Heart right ventricle (tissue), 16 donors: Measurements from ENCODE around the gene IQSEC1. TPM values are rescaled to one million over a fixed set of nuclear protein-coding genes. Genes with fewer than 3 reads are reported as not detected.
A peak's percentile ranks its signal among the peaks of the same experiment; 100 is the strongest.

ENCODE experiments used
- ATAC-seq, 8 donors: fragments of 200-7000 bp; cut with Tn5 transposase; one replicate each; pipeline ENCODE4 v1.9.1; 2020; ENCODE audit warnings: mild to moderate bottlenecking in 8 of 8, moderate library complexity in 8 of 8, moderate number of reproducible peaks in 1 of 8
- DNase-seq, 2 donors: peaks; one replicate each; pipeline ENCODE4 v3.0.0-alpha.2; 2020
- H3K27ac ChIP-seq, 10 donors: fragments of 200-600 bp; sonication (generic) in 2 of 10; one replicate each; pipeline versions ENCODE4 v1.5.0 to v1.8.0; 2020 to 2022; ENCODE audit warnings: mild to moderate bottlenecking in 3 of 10
- H3K27me3 ChIP-seq, 7 donors: fragments of 200-600 bp; one replicate each; pipeline ENCODE4 v1.8.0; 2021 to 2022; ENCODE audit warnings: mild to moderate bottlenecking in 2 of 7
- H3K36me3 ChIP-seq, 9 donors: fragments of 200-600 bp; sonication (generic) in 1 of 9; one replicate each; pipeline versions ENCODE4 v1.5.0 to v1.8.0; 2020 to 2022; ENCODE audit warnings: mild to moderate bottlenecking in 2 of 9
- H3K4me1 ChIP-seq, 9 donors: fragments of 200-600 bp; sonication (generic) in 1 of 9; one replicate each; pipeline versions ENCODE4 v1.5.0 to v1.8.0; 2020 to 2022; ENCODE audit warnings: mild to moderate bottlenecking in 4 of 9
- H3K4me3 ChIP-seq, 10 donors: fragments of 200-600 bp; sonication (generic) in 2 of 10; one replicate each; pipeline versions ENCODE4 v1.5.0 to v1.8.0; 2020 to 2022; ENCODE audit warnings: mild to moderate bottlenecking in 7 of 10, moderate library complexity in 2 of 10
- H3K9me3 ChIP-seq, 11 donors: fragments of 200-600 bp in 10 of 11; sonication (generic) in 2 of 11; one replicate each; pipeline versions ENCODE4 v1.5.0 to v1.8.0; 2013 to 2022; ENCODE audit warnings: mild to moderate bottlenecking in 2 of 11, control low read depth in 1 of 11, moderate library complexity in 1 of 11
- WGBS, 2 donors: extraction: QIAGEN DNeasy Blood & Tissue Kit; methylation state at CpG; one replicate each; pipeline ENCODE4 v1.1.7; 2013; ENCODE audit warnings: inconsistent platforms in 1 of 2; 5-methylcytosine and 5-hydroxymethylcytosine counted together
- intact Hi-C, 10 donors: fragments of 100-400 bp; cut with DNase I; formaldehyde crosslinking; loops; one replicate each; pipeline versions ENCODE4 v1.11.1 to v1.14.2; 2022
- polyA plus RNA-seq, 2 donors: library from polyadenylated mRNA; stranded (reverse); fragments of 200-250 nt; gene quantifications; one replicate each; pipeline ENCODE4 v1.2.3, GENCODE V29; 2013
- total RNA-seq, 10 donors: library from RNA; stranded (reverse); fragmentation: NEBNext Ultra II Directional in 3 of 10; extraction: Animal tissue kit (Norgen Biotek cat#: 25700) in 3 of 10; gene quantifications; one replicate each; pipeline versions ENCODE4 v1.2.1 to v1.2.4, GENCODE V29; 2021 to 2023
- TF ChIP-seq, protein P1 (sequence below), 9 donors: fragments of 200-600 bp; sonication (generic) in 2 of 9; IDR thresholded peaks; one replicate each; pipeline versions ENCODE4 v1.5.0 to v1.8.0; 2021 to 2022; ENCODE audit warnings: antibody characterized with exemption in 9 of 9, mild to moderate bottlenecking in 5 of 9, moderate library complexity in 1 of 9
- donor health status: Arrhythmogenic right ventricular cardiomyopathy.
- donor health status: ischemic (EF 13 %, LVEDD 7.1; RV severe dilation, severe dysfunction).
- donor health status: healthy with polysubstance abuse.
- donor health status: DM: no; HTN: yes; CAD: no.
- donor health status: DM: no; HTN: no; CAD: no.
- donor health status: ischemic (EF 25% LVEDD 6.9; RV normal size, moderate dysfunction).
- donor health status: ischemic (EF 25% LVEDD 5.7; RV mildly dilated, moderate dysfunction).
- donor health status: healthy.
- donor health status: DM: yes; HTN: yes; CAD: no.
- donor health status: Ischemic cardiomyopathy.
- donor health status: ischemic (EF 35%, LVEDD 5.7; RV mildly dilated, moderate dysfunction).
- donor health status: nonischemic (EF 11% LVEDD 7.7; RV severe dilation, severe dysfunction).
- donor health status: DM: yes; HTN: yes; CAD: no.
- donor health status: PGD.
- donor health status: ischemic (EF 29% LVEDD 5.4; RV normal size, mild dysfunction).
- donor health status: nonischemic (EF 23%, LVEDD 6.1; RV moderate dilation, normal function).

Gene IQSEC1
- total and polyA plus RNA-seq, 12 donors: 13.1 to 73.9 (median 60.4) TPM

GRCh38 chr3:12898290-12898964, 174.8 kb downstream of the IQSEC1 start:
- H3K27ac ChIP-seq: no peak overlapping the region

GRCh38 chr3:12897381-12898289, 175.6 kb downstream of the IQSEC1 start:
- Histone ChIP-seq H3K4me1 (peaks cover 12 to 48% (median 32%) of the 10 kb centered on the region in 9 donors), H3K9me3 (no peaks in the 10 kb centered on the region), H3K27ac (no peak overlapping the region), H3K27me3 (no peaks in the 10 kb centered on the region), H3K36me3 (peaks cover 0 to 54% (median 16%) of the 10 kb centered on the region in 9 donors), H3K4me3 (no peak overlapping the region)
- 58 to 60% methylated on average over 13 of the region's 13 CpGs for WGBS, 2 donors
- TF ChIP-seq, protein P1, sequence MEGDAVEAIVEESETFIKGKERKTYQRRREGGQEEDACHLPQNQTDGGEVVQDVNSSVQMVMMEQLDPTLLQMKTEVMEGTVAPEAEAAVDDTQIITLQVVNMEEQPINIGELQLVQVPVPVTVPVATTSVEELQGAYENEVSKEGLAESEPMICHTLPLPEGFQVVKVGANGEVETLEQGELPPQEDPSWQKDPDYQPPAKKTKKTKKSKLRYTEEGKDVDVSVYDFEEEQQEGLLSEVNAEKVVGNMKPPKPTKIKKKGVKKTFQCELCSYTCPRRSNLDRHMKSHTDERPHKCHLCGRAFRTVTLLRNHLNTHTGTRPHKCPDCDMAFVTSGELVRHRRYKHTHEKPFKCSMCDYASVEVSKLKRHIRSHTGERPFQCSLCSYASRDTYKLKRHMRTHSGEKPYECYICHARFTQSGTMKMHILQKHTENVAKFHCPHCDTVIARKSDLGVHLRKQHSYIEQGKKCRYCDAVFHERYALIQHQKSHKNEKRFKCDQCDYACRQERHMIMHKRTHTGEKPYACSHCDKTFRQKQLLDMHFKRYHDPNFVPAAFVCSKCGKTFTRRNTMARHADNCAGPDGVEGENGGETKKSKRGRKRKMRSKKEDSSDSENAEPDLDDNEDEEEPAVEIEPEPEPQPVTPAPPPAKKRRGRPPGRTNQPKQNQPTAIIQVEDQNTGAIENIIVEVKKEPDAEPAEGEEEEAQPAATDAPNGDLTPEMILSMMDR (IDR thresholded peaks at IDR 0.05): no peak
- intact Hi-C loops: loop anchor here in 6 of 10 donors (5.0 to 10.0 kb wide), 2 partner anchors 85 to 87 kb away; no protein-coding TSS in a partner anchor
- DNase-seq (no peak), ATAC-seq (peak in 1 of 8 donors; percentile 14)

More at GRCh38 chr3:12898290-12898964, 174.8 kb downstream of the IQSEC1 start:
- WGBS, 2 donors: 87 to 90% methylated on average over 22 of the region's 22 CpGs
- peaks cover 12 to 52% (median 32%) of the 10 kb centered on the region in 9 donors for H3K4me1 ChIP-seq
- no peaks in the 10 kb centered on the region for H3K27me3 ChIP-seq
- H3K4me3 ChIP-seq: no peak overlapping the region
- H3K9me3 ChIP-seq: no peaks in the 10 kb centered on the region
- TF ChIP-seq, protein P1 (IDR thresholded peaks at IDR 0.05): no peak
- ATAC-seq (no peak), DNase-seq (no peak)
- H3K36me3 ChIP-seq: peaks cover 0 to 62% (median 16%) of the 10 kb centered on the region in 9 donors
- intact Hi-C loops: loop anchor here in 6 of 10 donors (5.0 to 10.0 kb wide), 2 partner anchors 84 to 86 kb away; no protein-coding TSS in a partner anchor

DNA sequence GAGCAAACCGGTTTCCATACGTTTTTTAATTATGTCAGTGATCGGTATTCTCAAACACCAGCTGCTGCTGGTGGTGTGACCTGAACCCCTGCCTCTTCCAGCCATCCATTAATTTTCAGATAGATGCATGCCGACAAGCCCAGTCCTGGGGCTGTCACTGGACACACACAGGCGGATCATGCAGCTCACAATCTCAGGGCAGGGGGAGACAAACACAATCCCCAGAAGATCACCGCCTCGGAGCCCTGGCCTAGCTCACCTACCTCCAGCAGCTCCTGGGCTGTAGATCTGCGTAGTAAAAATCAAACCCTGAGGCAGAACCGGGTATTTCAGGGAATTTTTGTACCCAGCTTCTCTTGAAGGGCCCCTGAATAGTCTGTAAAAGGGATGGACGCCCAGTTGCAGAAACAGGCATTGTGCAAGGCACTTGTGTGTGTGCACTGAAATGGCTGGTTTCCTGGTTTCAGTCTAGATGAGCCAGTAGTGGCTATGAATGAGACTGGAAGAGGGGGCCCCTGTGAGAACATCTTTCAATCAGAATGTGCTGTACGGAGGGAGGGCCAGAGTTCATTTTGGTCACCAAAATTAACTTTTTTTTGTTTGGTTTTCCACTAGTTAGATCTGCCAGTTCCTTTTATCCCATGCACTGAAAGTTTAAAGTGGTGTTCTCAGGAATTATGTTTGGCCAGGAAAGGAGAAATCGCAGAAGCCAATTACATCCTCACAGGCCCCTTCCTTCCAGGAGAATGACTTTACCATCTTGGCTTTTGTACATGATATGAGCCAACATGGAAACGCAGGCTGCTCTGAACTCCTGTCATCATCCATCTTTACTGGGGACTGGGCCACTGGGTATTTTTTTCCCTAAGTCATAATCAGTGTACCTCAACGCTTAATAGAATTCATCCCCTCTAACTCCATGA, 176.9 kb downstream of the IQSEC1 start:
- peak overlapping the region in 3 of 10 donors; percentile 3 to 55 (median 47) for H3K27ac ChIP-seq
- intact Hi-C loops: loop anchor here in 6 of 10 donors (5.0 to 10.0 kb wide), 2 partner anchors 86 to 88 kb away; no protein-coding TSS in a partner anchor
- peaks cover 12 to 55% (median 39%) of the 10 kb centered on the region in 9 donors for H3K4me1 ChIP-seq
- no peaks in the 10 kb centered on the region for H3K9me3 ChIP-seq
- H3K4me3 ChIP-seq: no peak overlapping the region
- TF ChIP-seq, protein P1 (IDR thresholded peaks at IDR 0.05): peak in 2 of 9 donors; percentile 14 to 30
- H3K36me3 ChIP-seq: peaks cover 0 to 43% (median 16%) of the 10 kb centered on the region in 9 donors
- no peaks in the 10 kb centered on the region for H3K27me3 ChIP-seq
- ATAC-seq: peak in 6 of 8 donors; percentile 13 to 25 (median 17)
- WGBS, 2 donors: 49 to 50% methylated on average over 14 of the region's 14 CpGs
- no peak for DNase-seq
